SK-MEL-5 (cell line): ENCODE results near the gene BCL7C. TPM values are rescaled to one million over a fixed set of nuclear protein-coding genes. Genes with fewer than 3 reads are reported as not detected.
"Not testable (repeated sequence)": the region's sequence is repeated elsewhere in the genome, so short reads cannot be mapped to it uniquely, and the experiment has no call there.

Experiments used
- DNase-seq: peaks from one replicate; pipeline ENCODE4 v3.0.0-alpha.2; 2016; ENCODE audit warnings: low read depth, low spot score
- in situ Hi-C: cut with HindIII; loops from 2 replicates; pipeline ENCODE4 v1.10.0; 2016; ENCODE audit warnings: low sequenced_read_pairs, high pct_unique_total_duplicates, low pct_unique_long_range_greater_than_20kb
- total RNA-seq: library from RNA; depleted of rRNA; stranded (reverse); fragments of >200 nt; shearing (Covaris generic); gene quantifications from 2 replicates; pipeline ENCODE4 v1.2.3, GENCODE V29; 2014

BCL7C gene
- total RNA-seq, 1 experiment from 2014 or later = 21.5 TPM

GRCh38 chr16:30901201-30902028, 7.5 kb upstream of the BCL7C start:
- in situ Hi-C loops = no loop called here
- peak; percentile 14 for DNase-seq

GRCh38 chr16:30900588-30900987, 6.7 kb upstream of the BCL7C start:
- in situ Hi-C loops = no loop called here
- no peak for DNase-seq

GRCh38 chr16:30899794-30900193, 5.9 kb upstream of the BCL7C start:
- no peak for DNase-seq
- in situ Hi-C loops = no loop called here

GRCh38 chr16:30896889-30897733, 3.2 kb upstream of the BCL7C start:
- peak; percentile 86 for DNase-seq
- in situ Hi-C loops = no loop called here

- no peak for DNase-seq
- in situ Hi-C loops = no loop called here
Measured at GRCh38 chr16:30896261-30896888, 2.5 kb upstream of the BCL7C start, which contains the start of gene CTF1. TSS of gene CTF1 (plus strand) at chr16:30896614. CDS start at chr16:30896644, 30 bp downstream.

GRCh38 chr16:30895627-30896260, 1.9 kb upstream of the BCL7C start:
- in situ Hi-C loops = no loop called here
- no peak for DNase-seq

GRCh38 chr16:30894540-30895368, 877 bp upstream of the BCL7C start:
- DNase-seq = no peak
- in situ Hi-C loops = no loop called here

GRCh38 chr16:30893417-30893743, 497 bp downstream of the BCL7C start:
- in situ Hi-C loops = no loop called here
- DNase-seq = no peak

GRCh38 chr16:30892670-30893416, 1.0 kb downstream of the BCL7C start:
- in situ Hi-C loops = no loop called here

GRCh38 chr16:30891043-30891823, 2.6 kb downstream of the BCL7C start:
- in situ Hi-C loops, DNase-seq: not testable (repeated sequence)

More at GRCh38 chr16:30892670-30893416, 1.0 kb downstream of the BCL7C start:
- DNase-seq = no peak

- in situ Hi-C loops = no loop called here
Measured at GRCh38 chr16:30889721-30890120, 4.2 kb downstream of the BCL7C start.

GRCh38 chr16:30888856-30889499, 4.9 kb downstream of the BCL7C start:
- no peak for DNase-seq
- in situ Hi-C loops = no loop called here

More at GRCh38 chr16:30889721-30890120, 4.2 kb downstream of the BCL7C start:
- DNase-seq = no peak

GRCh38 chr16:30887927-30888326, 6.0 kb downstream of the BCL7C start:
- in situ Hi-C loops = no loop called here
- no peak for DNase-seq

- DNase-seq = no peak
- in situ Hi-C loops = no loop called here
Measured at GRCh38 chr16:30886145-30886544, 7.7 kb downstream of the BCL7C start.

GRCh38 chr16:30885196-30885595, 8.7 kb downstream of the BCL7C start:
- DNase-seq = no peak
- in situ Hi-C loops = no loop called here
